ENCODE data around the gene IGF2BP2. TPM values are rescaled to one million over a fixed set of nuclear protein-coding genes. Genes with fewer than 3 reads are reported as not detected.

IGF2BP2 gene
- total and polyA plus RNA-seq, 2 of the 4 experiments (the other 2 are of a cell fraction), result 23.4 to 88.2 TPM

DNA sequence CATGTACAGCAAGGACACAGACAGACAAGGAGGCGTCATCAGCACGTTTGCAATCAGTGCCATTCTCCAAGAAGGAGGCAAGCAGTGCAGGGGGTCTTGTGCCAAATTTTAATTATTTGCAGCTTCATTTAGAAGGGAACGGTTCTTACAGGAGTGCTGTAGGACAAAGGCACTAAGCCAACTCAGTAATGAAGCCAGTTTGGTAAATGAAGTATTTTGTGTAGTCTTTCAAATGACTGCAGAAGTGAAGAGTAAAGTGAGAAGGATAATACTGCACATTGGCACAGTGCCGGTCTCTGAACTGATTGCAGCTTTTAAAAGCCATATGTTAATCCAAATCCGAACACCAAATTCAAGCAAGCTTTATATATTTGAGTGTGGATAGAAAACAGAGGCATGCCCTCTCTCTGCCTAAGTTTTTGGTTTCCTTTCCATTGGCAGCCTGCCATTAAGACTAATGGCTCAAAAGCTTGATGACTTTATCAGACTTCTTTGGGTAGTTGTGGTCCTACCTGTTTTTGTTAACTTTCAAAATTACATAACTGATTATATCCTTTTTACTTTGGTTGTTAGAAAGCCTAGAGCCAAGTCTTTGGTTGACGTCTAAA lies 137.5 kb downstream of the IGF2BP2 start:
- no peak overlapping the region for H2BK15ac ChIP-seq (ENCODE audit: low read depth, low read length)
- no peaks in the 10 kb centered on the region for H3K9me3 ChIP-seq (ENCODE audit: control insufficient read depth, insufficient read depth, low read length)
- DNase-seq (peak; percentile 29), ATAC-seq (ENCODE audit: low read depth) (no peak)
- H3K14ac ChIP-seq (replicated peaks; ENCODE audit: low read depth, low read length), result peak overlapping the region; percentile 32; the same call in 1 of the 2 replicates
- H3K4me1 ChIP-seq (ENCODE audit: control insufficient read depth, insufficient read depth, low read length), result peaks cover 8% of the 10 kb centered on the region
- H2AFZ ChIP-seq (replicated peaks; ENCODE audit: low read length, poor library complexity), result no peak overlapping the region
- H3K9ac ChIP-seq (ENCODE audit: low read depth, low read length), result no peak overlapping the region
- peaks cover 2% of the 10 kb centered on the region; the same call in 1 of the 2 replicates for H4K20me1 ChIP-seq (ENCODE audit: insufficient read depth, low read length)
- H3K23ac ChIP-seq (ENCODE audit: low read depth, low read length), result no peak overlapping the region
- no peak overlapping the region for H4K8ac ChIP-seq (ENCODE audit: low read depth in 2 of 2, low read length in 2 of 2)
- no TSS peak for BruUV-seq (replicated peaks)
- H2BK20ac ChIP-seq (ENCODE audit: low read depth, low read length), result no peak overlapping the region
- no peak overlapping the region for H2BK120ac ChIP-seq (ENCODE audit: low read depth, low read length)
- H4K91ac ChIP-seq (ENCODE audit: insufficient read depth, low read depth, low read length), result no peak overlapping the region
- peak overlapping the region; percentile 2 for H2BK5ac ChIP-seq (ENCODE audit: low read depth, low read length, poor library complexity, severe bottlenecking)
- H3K27ac ChIP-seq (ENCODE audit: insufficient read depth, low read length), result no peak overlapping the region
- dilution Hi-C loops (cut with HindIII; ENCODE audit: low sequenced_read_pairs, unreplicated experiment) (no loop called here), in situ Hi-C loops (cut with MboI; ENCODE audit: low sequenced_read_pairs) (no loop called here), intact Hi-C loops (cut with micrococcal nuclease) (no loop called here)
- no peak overlapping the region for H3K18ac ChIP-seq (ENCODE audit: low read depth, low read length)
- peaks cover 10% of the 10 kb centered on the region for H3K9me1 ChIP-seq (ENCODE audit: insufficient read depth, low read length)
- H3K56ac ChIP-seq (ENCODE audit: extremely low read depth, insufficient read depth, low read length), result no peak overlapping the region; the same call in 1 of the 2 replicates
- peaks cover 46% of the 10 kb centered on the region for H3K36me3 ChIP-seq (ENCODE audit: control insufficient read depth, insufficient read depth, low read length)
- no peak for TF ChIP-seq CTCF (conservative IDR thresholded peaks at IDR 0.05; ENCODE audit: low read depth, low read length)
- H3K27me3 ChIP-seq (ENCODE audit: control insufficient read depth, insufficient read depth, low read length), result no peaks in the 10 kb centered on the region
- ChIA-PET CTCF (interaction anchor here (1.1 to 2.0 kb wide), 2 partner anchors 10 to 27 kb away, joined by 4 to 8 read pairs; no protein-coding TSS in a partner anchor), POLR2A (ENCODE audit: unreplicated experiment) (no interaction called here)
- no peak overlapping the region for H3K4me2 ChIP-seq (ENCODE audit: low read depth, low read length)
- WGBS, 2 experiments (ENCODE audit: extremely low coverage in 2 of 2, insufficient read length in 1 of 2), result 67% methylated on average over 2 of the region's 6 CpGs; no CpG with 5 or more reads in 1 of the 2 experiments
- peak overlapping the region; percentile 56; the same call in 1 of the 2 replicates for H2AK5ac ChIP-seq (ENCODE audit: low read depth, low read length)
- peaks cover 30 to 63% of the 10 kb centered on the region in 2 experiments for H3K79me1 ChIP-seq (ENCODE audit: low read depth in 1 of 2, low read length in 2 of 2)
- H2AK9ac ChIP-seq (replicated peaks; ENCODE audit: low read depth, low read length, poor library complexity), result no peak overlapping the region
- H4K5ac ChIP-seq (ENCODE audit: low read depth, low read length), result no peak overlapping the region
- no peak overlapping the region for H3K4me3 ChIP-seq (ENCODE audit: insufficient read depth, low read depth, low read length)
- H3K4ac ChIP-seq (ENCODE audit: low read depth, low read length), result no peak overlapping the region
